ENCODE data around the gene SKAP2.

DNA sequence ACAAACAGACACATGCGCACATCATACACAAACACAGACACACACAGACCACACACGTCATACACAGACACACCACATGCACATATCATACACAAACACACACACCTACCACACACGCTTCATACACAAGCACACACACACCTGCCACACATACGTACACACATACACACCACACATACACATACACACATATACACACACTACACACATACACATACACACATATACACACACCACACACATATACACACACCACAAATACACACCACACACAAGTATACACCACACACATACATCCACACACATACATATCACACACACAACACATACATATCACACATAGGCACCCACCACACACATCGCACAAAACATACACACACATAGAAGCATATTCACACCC, 224.7 kb downstream of the SKAP2 start:
- no peak for TF ChIP-seq TAF1 (IDR thresholded peaks at IDR 0.05; ENCODE audit: low read depth, low read length)
- no peak for TF ChIP-seq POLR2A (IDR thresholded peaks at IDR 0.05; ENCODE audit: low read depth, low read length)
- no peak for TF ChIP-seq POU2F2 (IDR thresholded peaks at IDR 0.05; ENCODE audit: low read depth, low read length)

All from GM12891 (cell line).